Left ventricle myocardium superior (tissue), 1 donor: ENCODE measurements around the gene CDC14A. TPM values are rescaled to one million over a fixed set of nuclear protein-coding genes. Genes with fewer than 3 reads are reported as not detected.

Source experiments
- ATAC-seq: fragments of 200-7000 bp; cut with Tn5 transposase; one replicate; pipeline ENCODE4 v1.9.1; 2020; ENCODE audit warnings: mild to moderate bottlenecking, moderate library complexity
- DNase-seq: peaks from one replicate; pipeline ENCODE4 v3.0.0-alpha.2; 2020
- intact Hi-C: fragments of 100-400 bp; cut with micrococcal nuclease; formaldehyde crosslinking; loops from one replicate; pipeline ENCODE4 v1.11.0; 2022
- total RNA-seq: library from RNA; stranded (reverse); fragmentation: NEBNext Ultra II Directional; extraction: Animal tissue kit (Norgen Biotek cat#: 25700); gene quantifications from one replicate; pipeline ENCODE4 v1.2.1, GENCODE V29; 2021
- donor health status: DM: no; HTN: yes; CAD: no; lungs with severe emphysema.

CDC14A gene
- total RNA-seq, 1 donor from 2014 or later: 2.6 TPM

GRCh38 chr1:100542285-100542684 lies 190.0 kb downstream of the CDC14A start:
- no peak for DNase-seq
- intact Hi-C loops: no loop called here
- no peak for ATAC-seq

DNA sequence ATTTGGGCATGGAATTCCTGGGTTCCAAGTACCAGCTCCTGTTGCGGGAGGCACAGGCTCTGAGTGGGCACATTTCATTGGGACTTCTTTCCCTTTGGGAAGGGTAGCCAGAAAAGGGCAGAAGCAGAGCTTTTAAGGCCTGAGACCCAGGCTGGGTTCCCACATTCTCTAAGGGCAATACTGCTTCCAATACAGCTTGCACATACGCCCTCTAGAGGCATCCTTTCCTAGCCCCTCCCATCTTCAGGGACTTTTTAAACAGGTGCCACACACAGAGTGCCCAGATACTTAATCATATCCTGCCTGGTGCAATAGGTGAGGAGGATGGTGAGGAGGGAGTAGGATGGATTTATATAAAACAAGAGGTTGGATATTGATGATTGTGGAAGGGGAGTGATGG lies 191.3 kb downstream of the CDC14A start:
- no peak for ATAC-seq
- DNase-seq: no peak
- intact Hi-C loops: no loop called here

GRCh38 chr1:100544791-100545190 lies 192.5 kb downstream of the CDC14A start:
- no peak for DNase-seq
- intact Hi-C loops: no loop called here
- ATAC-seq: no peak

GRCh38 chr1:100545855-100546254 lies 193.5 kb downstream of the CDC14A start:
- intact Hi-C loops: no loop called here
- no peak for DNase-seq
- ATAC-seq: no peak

GRCh38 chr1:100552031-100552430 lies 199.7 kb downstream of the CDC14A start:
- no peak for ATAC-seq
- DNase-seq: no peak
- intact Hi-C loops: no loop called here

- ATAC-seq: no peak
- intact Hi-C loops: no loop called here
- no peak for DNase-seq
Measured at GRCh38 chr1:100552922-100553321, 200.6 kb downstream of the CDC14A start.

- DNase-seq (no peak), ATAC-seq (no peak)
- intact Hi-C loops: no loop called here
Measured at GRCh38 chr1:100556181-100556580, 203.9 kb downstream of the CDC14A start.

GRCh38 chr1:100556925-100557605 lies 204.8 kb downstream of the CDC14A start:
- intact Hi-C loops: no loop called here
- no peak for DNase-seq
- no peak for ATAC-seq

DNA sequence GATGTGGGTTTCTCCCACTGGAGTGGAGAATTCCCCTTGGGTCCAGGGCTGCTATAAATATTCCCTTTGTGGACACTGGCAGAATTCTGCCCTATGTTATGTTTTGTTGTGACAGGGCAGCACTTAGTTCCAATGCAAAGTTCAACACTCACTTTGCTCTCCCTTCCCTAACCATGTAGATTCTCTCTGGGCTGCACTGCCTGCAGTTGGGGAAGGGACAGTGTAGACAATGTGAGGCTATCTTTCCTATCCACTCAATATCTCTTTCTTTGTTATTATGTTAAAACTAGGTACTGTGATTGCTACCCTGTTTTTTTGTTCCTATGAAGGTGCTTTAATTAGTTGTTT lies 205.3 kb downstream of the CDC14A start:
- ATAC-seq (no peak), DNase-seq (no peak)
- intact Hi-C loops: no loop called here

DNA sequence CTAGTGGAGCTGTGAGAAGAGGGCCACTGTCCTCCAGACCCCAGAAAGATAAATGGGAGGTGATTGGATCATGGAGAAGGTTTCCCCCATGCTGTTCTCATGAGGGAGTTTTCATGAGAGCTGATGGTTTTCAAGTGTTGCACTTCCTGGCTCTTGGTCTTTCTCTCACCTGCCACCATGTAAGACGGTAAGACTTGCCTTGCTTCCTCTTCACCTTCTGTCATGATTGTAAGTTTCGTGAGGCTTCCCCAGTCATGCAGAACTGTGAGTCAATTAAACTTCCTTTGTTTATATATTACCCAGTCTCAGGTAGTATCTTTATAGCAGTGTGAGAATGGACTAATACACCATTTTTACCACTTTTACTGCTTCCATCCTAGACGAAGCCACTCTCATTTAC lies 213.2 kb downstream of the CDC14A start:
- intact Hi-C loops: no loop called here
- no peak for ATAC-seq
- no peak for DNase-seq

DNA sequence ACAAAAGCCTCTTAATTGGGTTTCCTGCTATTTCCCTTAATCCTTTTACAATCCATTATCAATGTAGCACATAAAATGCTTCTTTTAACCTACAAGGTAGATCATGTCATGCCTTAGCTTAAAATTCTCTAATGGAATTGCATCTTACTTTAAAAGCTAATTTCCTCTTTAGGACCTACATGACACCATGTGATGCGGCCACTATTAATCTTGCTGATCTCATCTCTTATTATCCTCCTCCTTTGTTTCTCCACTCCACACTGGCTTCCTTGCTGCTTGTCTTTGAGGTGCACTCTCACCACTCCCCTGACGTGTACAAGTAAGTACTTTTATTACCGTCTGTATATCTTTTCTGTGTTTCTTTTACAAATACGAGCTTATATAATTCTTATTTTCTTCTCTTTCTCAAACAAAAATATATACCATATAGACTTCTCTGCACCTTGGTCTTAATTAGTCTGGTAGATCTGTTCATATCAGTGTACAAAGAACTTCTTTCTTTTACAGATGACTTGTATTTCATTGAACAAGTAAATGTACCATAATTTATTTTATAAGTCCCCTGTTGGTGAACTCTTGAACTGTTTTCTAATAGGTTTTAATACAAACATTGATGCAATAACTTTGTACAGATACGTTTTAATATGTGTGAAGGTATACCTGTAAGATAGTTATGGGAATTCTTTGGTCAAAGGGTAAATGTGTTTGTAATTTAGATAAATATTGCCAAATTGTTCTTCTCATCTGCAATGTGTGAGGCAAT lies 213.8 kb downstream of the CDC14A start:
- ATAC-seq (no peak), DNase-seq (no peak)
- intact Hi-C loops: no loop called here

GRCh38 chr1:100567062-100567461 lies 214.8 kb downstream of the CDC14A start:
- ATAC-seq: no peak
- intact Hi-C loops: no loop called here
- DNase-seq: no peak

Other genes with a start within 250 kb of the CDC14A start
- 2.2 TPM for gene SASS6, start 219.6 kb upstream of the CDC14A start, total RNA-seq
- 6.4 TPM for gene TRMT13, start 219.3 kb upstream of the CDC14A start, total RNA-seq
- 209 TPM for gene LRRC39, start 174.2 kb upstream of the CDC14A start, total RNA-seq
- 36.2 TPM for gene DBT, start 102.7 kb upstream of the CDC14A start, total RNA-seq
- 52.2 TPM for gene RTCA, start 86.3 kb upstream of the CDC14A start, total RNA-seq
- not detected for gene GPR88, start 185.6 kb downstream of the CDC14A start, total RNA-seq